ENCODE results near the gene HPGD.

DNA sequence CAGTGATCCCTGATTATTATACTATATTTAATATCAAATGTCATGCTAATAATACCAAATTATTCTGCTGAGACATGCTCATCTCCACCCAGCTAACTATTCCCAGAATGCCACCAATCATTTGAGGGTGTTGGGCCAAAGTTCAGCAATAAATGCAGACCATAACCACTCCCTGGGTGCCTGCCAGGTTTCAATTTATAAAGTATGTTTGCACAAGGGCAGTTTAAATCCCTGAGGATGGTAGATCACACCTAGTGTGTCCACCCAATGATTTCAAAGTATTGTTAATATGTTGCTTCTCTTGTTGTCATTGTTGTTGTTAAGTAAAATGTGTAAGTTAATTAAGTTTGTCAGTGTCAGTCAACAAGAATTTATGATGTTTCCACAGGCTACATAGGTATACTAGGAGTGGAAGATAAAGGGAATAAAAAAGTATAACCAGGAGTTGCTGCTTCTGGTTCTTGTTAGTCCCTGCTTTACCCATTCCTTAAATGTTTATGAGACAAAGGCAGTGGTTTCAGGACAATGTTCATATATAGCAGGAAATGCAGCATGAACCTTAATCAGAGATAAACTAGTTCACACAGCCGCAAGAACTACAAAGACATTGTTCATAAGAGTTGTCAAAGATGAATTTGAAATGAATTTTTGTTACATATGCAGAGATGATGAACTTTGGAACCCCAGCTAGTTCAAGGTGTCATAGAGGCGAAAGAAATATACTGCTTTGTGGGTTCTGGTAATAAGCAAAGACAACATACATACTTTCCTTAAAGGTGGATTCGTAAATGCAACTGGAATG, 25.5 kb downstream of the HPGD start:
- TF ChIP-seq EZH2 (IDR thresholded peaks at IDR 0.05; ENCODE audit: borderline replicate concordance, low read depth, low read length, severe bottlenecking) = no peak
- TF ChIP-seq, protein P1, sequence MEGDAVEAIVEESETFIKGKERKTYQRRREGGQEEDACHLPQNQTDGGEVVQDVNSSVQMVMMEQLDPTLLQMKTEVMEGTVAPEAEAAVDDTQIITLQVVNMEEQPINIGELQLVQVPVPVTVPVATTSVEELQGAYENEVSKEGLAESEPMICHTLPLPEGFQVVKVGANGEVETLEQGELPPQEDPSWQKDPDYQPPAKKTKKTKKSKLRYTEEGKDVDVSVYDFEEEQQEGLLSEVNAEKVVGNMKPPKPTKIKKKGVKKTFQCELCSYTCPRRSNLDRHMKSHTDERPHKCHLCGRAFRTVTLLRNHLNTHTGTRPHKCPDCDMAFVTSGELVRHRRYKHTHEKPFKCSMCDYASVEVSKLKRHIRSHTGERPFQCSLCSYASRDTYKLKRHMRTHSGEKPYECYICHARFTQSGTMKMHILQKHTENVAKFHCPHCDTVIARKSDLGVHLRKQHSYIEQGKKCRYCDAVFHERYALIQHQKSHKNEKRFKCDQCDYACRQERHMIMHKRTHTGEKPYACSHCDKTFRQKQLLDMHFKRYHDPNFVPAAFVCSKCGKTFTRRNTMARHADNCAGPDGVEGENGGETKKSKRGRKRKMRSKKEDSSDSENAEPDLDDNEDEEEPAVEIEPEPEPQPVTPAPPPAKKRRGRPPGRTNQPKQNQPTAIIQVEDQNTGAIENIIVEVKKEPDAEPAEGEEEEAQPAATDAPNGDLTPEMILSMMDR (IDR thresholded peaks at IDR 0.05; ENCODE audit: borderline replicate concordance, extremely low read depth, low read length, poor library complexity, severe bottlenecking) = no peak
